ENCODE measurements around the gene RPS2.
"Not testable (repeated sequence)": the region's sequence is repeated elsewhere in the genome, so short reads cannot be mapped to it uniquely, and the experiment has no call there.

Gene RPS2

DNA sequence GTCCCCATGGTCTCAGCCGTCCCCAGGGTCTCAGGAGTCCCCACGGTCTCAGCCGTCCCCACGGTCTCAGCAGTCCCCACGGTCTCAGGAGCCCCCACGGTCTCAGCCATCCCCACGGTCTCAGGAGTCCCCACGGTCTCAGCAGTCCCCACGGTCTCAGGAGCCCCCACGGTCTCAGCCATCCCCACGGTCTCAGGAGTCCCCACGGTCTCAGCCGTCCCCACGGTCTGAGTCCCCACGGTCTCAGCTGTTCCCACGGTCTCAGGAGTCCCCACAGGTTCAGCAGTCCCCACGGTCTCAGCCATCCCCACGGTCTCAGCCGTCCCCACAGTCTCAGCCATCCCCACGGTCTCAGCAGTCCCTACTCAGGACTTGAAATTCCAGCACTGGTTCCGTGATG lies 44.5 kb downstream of the RPS2 start:
- not testable (repeated sequence) for H3K4me3 ChIP-seq (ENCODE audit: insufficient read depth, low read depth, low read length, poor library complexity, severe bottlenecking); H3K27ac ChIP-seq (ENCODE audit: insufficient read depth, low read length, poor library complexity, severe bottlenecking); DNase-seq; H3K36me3 ChIP-seq (ENCODE audit: control insufficient read depth, insufficient read depth, low read length); H3K4me1 ChIP-seq (ENCODE audit: control insufficient read depth, insufficient read depth, low read length, poor library complexity, severe bottlenecking); H3K9me3 ChIP-seq (ENCODE audit: control insufficient read depth, low read length)
- H3K27me3 ChIP-seq (replicated peaks; ENCODE audit: control insufficient read depth, insufficient read depth, low read length, poor library complexity, severe bottlenecking): peaks cover 35% of the 10 kb centered on the region

- Histone ChIP-seq H3K27me3 (replicated peaks; ENCODE audit: control insufficient read depth, insufficient read depth, low read length, poor library complexity, severe bottlenecking) (peaks cover 35% of the 10 kb centered on the region), H3K4me1 (ENCODE audit: control insufficient read depth, insufficient read depth, low read length, poor library complexity, severe bottlenecking) (peaks cover 4% of the 10 kb centered on the region), H3K27ac (ENCODE audit: insufficient read depth, low read length, poor library complexity, severe bottlenecking) (no peak overlapping the region), H3K9me3 (ENCODE audit: control insufficient read depth, low read length) (no peaks in the 10 kb centered on the region), H3K36me3 (ENCODE audit: control insufficient read depth, insufficient read depth, low read length) (no peaks in the 10 kb centered on the region), H3K4me3 (ENCODE audit: insufficient read depth, low read depth, low read length, poor library complexity, severe bottlenecking) (no peak overlapping the region)
- no peak for DNase-seq
These were observed 45.2 kb downstream of the RPS2 start for GRCh38 chr16:1919327-1919998.

DNA sequence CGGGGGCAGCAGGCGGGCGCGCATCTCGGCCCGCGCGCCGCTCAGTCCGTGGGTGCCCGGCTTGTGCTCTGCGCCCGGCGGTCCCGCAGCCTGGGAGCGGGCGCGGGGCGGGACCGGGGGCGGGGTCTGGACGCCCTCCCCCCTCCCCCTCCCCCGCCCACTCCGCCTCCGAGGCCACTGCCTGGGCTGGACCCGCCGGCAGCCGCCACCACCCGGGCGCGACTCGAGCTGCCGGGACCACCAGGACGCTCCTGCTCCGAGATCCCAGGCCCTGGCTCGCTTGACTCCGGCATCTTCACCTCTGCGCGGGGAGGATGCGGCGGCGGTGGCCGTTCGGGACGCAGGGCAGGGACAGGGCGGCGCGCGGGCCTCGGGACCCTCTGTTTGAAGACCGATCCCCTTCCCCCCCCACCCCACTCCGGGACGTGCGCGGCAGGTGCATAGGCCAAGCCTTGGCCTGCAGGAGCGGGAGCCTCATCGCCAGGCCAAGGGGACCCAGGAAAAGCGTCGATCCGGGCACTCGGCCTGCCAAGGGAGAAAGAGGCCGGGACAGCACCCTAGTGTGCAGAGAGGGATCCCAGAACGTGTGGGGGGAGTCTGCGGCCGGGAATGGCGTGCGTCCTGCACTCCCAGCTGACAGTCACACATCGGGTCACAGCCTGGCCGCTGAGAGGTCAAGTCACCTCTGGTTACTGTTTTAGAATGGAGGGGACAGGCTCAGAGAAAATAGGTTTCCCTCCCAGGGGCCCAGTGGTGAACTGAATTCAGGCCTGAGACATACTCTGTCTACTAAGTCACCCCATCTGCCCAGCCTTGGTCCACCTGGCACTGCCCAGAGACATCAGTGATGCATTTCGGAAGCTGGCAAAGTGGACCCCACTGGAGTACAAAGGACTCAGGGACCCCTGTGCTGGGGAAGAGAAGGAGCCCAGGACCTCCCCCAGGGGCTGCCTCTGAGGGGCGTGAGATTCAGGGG lies 46.0 kb downstream of the RPS2 start, which contains the start of gene HS3ST6:
TSS of gene HS3ST6 (minus strand) at position 65 of the 976 bp plus-strand sequence. CDS start 92 bp downstream, outside the sequence.
- Histone ChIP-seq H3K9me3 (ENCODE audit: control insufficient read depth, low read length) (no peaks in the 10 kb centered on the region), H3K4me1 (ENCODE audit: control insufficient read depth, insufficient read depth, low read length, poor library complexity, severe bottlenecking) (peaks cover 4% of the 10 kb centered on the region), H3K27me3 (replicated peaks; ENCODE audit: control insufficient read depth, insufficient read depth, low read length, poor library complexity, severe bottlenecking) (peaks cover 32% of the 10 kb centered on the region), H3K4me3 (ENCODE audit: insufficient read depth, low read depth, low read length, poor library complexity, severe bottlenecking) (no peak within 1 kb of the TSS), H3K36me3 (ENCODE audit: control insufficient read depth, insufficient read depth, low read length) (no peaks in the 10 kb centered on the region), H3K27ac (ENCODE audit: insufficient read depth, low read length, poor library complexity, severe bottlenecking) (no peak within 1 kb of the TSS)
- DNase-seq: no peak

GRCh38 chr16:1917665-1918350 lies 46.8 kb downstream of the RPS2 start:
- DNase-seq: no peak
- Histone ChIP-seq H3K4me1 (ENCODE audit: control insufficient read depth, insufficient read depth, low read length, poor library complexity, severe bottlenecking) (peaks cover 4% of the 10 kb centered on the region), H3K27me3 (replicated peaks; ENCODE audit: control insufficient read depth, insufficient read depth, low read length, poor library complexity, severe bottlenecking) (peaks cover 24% of the 10 kb centered on the region), H3K9me3 (ENCODE audit: control insufficient read depth, low read length) (no peaks in the 10 kb centered on the region), H3K27ac (ENCODE audit: insufficient read depth, low read length, poor library complexity, severe bottlenecking) (no peak overlapping the region), H3K4me3 (ENCODE audit: insufficient read depth, low read depth, low read length, poor library complexity, severe bottlenecking) (no peak overlapping the region), H3K36me3 (ENCODE audit: control insufficient read depth, insufficient read depth, low read length) (no peaks in the 10 kb centered on the region)

DNA sequence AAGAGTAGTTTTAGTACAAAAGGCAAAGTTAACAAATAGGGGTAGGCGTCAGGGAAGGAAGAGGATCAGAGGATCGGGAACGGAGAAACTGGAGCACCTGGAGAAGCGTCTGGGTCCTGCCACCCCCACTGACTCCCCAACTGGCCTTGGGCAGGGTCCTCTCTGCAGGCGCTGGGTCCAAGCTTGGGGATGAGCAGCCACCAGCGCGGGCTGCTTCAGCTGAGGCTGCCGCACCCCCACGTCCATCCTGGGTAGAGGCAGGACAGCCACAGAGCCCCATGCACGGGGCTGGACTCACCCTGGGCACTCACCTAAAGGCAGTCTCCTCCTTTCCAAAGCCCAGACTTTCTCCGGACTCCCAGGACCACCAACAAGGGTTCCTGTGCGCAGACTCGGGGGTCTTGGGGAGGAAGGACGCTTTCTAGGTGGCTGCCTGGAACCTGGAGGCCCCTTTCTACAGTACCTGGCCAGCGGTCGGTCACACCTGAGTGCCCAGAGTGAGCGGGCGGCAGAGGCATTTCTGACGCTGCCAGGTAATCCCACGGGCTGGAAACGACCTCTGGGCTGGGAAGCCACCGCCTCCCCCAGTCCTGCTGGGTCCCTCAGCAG lies 47.5 kb downstream of the RPS2 start:
- H3K27me3 ChIP-seq (replicated peaks; ENCODE audit: control insufficient read depth, insufficient read depth, low read length, poor library complexity, severe bottlenecking): peaks cover 22% of the 10 kb centered on the region

DNA sequence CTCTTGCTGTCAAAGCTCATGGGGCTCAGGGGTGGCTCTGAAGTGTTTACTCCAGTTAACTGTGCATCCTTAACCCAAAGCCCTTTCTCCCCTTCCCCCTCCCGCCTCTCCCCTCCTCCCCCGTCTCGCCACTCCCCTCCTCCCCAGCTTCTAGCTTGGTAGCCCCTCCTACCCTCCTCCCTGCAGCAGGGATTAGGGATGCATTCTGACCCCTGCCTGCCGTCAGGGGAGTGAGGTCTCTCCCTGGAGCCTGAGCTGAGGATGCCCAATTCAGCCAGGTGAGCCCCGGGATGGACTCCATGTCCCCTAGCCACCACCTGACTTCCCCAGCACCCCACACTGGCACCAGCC lies 48.0 kb downstream of the RPS2 start:
- Histone ChIP-seq H3K9me3 (ENCODE audit: control insufficient read depth, low read length) (no peaks in the 10 kb centered on the region), H3K4me3 (ENCODE audit: insufficient read depth, low read depth, low read length, poor library complexity, severe bottlenecking) (no peak overlapping the region), H3K27ac (ENCODE audit: insufficient read depth, low read length, poor library complexity, severe bottlenecking) (no peak overlapping the region), H3K27me3 (replicated peaks; ENCODE audit: control insufficient read depth, insufficient read depth, low read length, poor library complexity, severe bottlenecking) (peaks cover 22% of the 10 kb centered on the region), H3K36me3 (ENCODE audit: control insufficient read depth, insufficient read depth, low read length) (no peaks in the 10 kb centered on the region), H3K4me1 (ENCODE audit: control insufficient read depth, insufficient read depth, low read length, poor library complexity, severe bottlenecking) (peaks cover 4% of the 10 kb centered on the region)
- DNase-seq: no peak

More for the DNA sequence above, 47.5 kb downstream of the RPS2 start:
- Histone ChIP-seq H3K4me3 (ENCODE audit: insufficient read depth, low read depth, low read length, poor library complexity, severe bottlenecking) (no peak overlapping the region), H3K4me1 (ENCODE audit: control insufficient read depth, insufficient read depth, low read length, poor library complexity, severe bottlenecking) (peaks cover 4% of the 10 kb centered on the region), H3K36me3 (ENCODE audit: control insufficient read depth, insufficient read depth, low read length) (no peaks in the 10 kb centered on the region), H3K27ac (ENCODE audit: insufficient read depth, low read length, poor library complexity, severe bottlenecking) (no peak overlapping the region), H3K9me3 (ENCODE audit: control insufficient read depth, low read length) (no peaks in the 10 kb centered on the region)
- DNase-seq: no peak

GRCh38 chr16:1915732-1916639 lies 48.6 kb downstream of the RPS2 start:
- Histone ChIP-seq H3K27me3 (replicated peaks; ENCODE audit: control insufficient read depth, insufficient read depth, low read length, poor library complexity, severe bottlenecking) (peaks cover 18% of the 10 kb centered on the region), H3K9me3 (ENCODE audit: control insufficient read depth, low read length) (no peaks in the 10 kb centered on the region)

DNA sequence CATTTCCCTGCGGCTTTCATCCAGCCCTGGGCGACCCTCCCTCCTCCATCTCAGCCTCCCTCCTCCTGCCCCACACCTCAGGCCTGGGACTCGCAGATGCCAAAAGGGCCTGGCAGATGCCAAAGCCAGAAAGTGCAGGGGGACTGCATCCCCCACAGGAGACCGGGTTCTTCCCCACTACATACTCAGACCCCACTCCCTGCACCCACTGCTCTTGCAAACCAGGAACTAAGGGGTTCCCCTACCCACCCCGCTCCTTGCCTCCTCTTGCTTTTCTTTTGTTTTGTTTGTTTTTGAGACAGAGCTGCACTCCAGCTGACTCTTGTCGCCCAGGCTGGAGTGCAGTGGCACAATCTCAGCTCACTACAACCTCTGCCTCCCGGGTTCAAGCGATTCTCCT lies 49.6 kb downstream of the RPS2 start:
- DNase-seq: no peak
- Histone ChIP-seq H3K9me3 (ENCODE audit: control insufficient read depth, low read length) (no peaks in the 10 kb centered on the region), H3K36me3 (ENCODE audit: control insufficient read depth, insufficient read depth, low read length) (no peaks in the 10 kb centered on the region), H3K4me1 (ENCODE audit: control insufficient read depth, insufficient read depth, low read length, poor library complexity, severe bottlenecking) (peaks cover 4% of the 10 kb centered on the region), H3K27me3 (replicated peaks; ENCODE audit: control insufficient read depth, insufficient read depth, low read length, poor library complexity, severe bottlenecking) (peaks cover 12% of the 10 kb centered on the region), H3K4me3 (ENCODE audit: insufficient read depth, low read depth, low read length, poor library complexity, severe bottlenecking) (no peak overlapping the region), H3K27ac (ENCODE audit: insufficient read depth, low read length, poor library complexity, severe bottlenecking) (no peak overlapping the region)

More at GRCh38 chr16:1915732-1916639, 48.6 kb downstream of the RPS2 start:
- peaks cover 4% of the 10 kb centered on the region for H3K4me1 ChIP-seq (ENCODE audit: control insufficient read depth, insufficient read depth, low read length, poor library complexity, severe bottlenecking)
- H3K36me3 ChIP-seq (ENCODE audit: control insufficient read depth, insufficient read depth, low read length): no peaks in the 10 kb centered on the region
- DNase-seq: no peak
- no peak overlapping the region for H3K27ac ChIP-seq (ENCODE audit: insufficient read depth, low read length, poor library complexity, severe bottlenecking)
- H3K4me3 ChIP-seq (ENCODE audit: insufficient read depth, low read depth, low read length, poor library complexity, severe bottlenecking): no peak overlapping the region

- H3K27me3 ChIP-seq (replicated peaks; ENCODE audit: control insufficient read depth, insufficient read depth, low read length, poor library complexity, severe bottlenecking): peaks cover 7% of the 10 kb centered on the region
- peaks cover 4% of the 10 kb centered on the region for H3K4me1 ChIP-seq (ENCODE audit: control insufficient read depth, insufficient read depth, low read length, poor library complexity, severe bottlenecking)
- no peak for DNase-seq
These were observed 50.5 kb downstream of the RPS2 start for GRCh38 chr16:1914084-1914608.

More at GRCh38 chr16:1914084-1914608, 50.5 kb downstream of the RPS2 start:
- Histone ChIP-seq H3K36me3 (ENCODE audit: control insufficient read depth, insufficient read depth, low read length) (no peaks in the 10 kb centered on the region), H3K9me3 (ENCODE audit: control insufficient read depth, low read length) (no peaks in the 10 kb centered on the region), H3K4me3 (ENCODE audit: insufficient read depth, low read depth, low read length, poor library complexity, severe bottlenecking) (no peak overlapping the region), H3K27ac (ENCODE audit: insufficient read depth, low read length, poor library complexity, severe bottlenecking) (no peak overlapping the region)

Measured in effector memory CD4-positive, alpha-beta T cell (primary cell).